Measurements from ENCODE around the gene COL28A1.

COL28A1 gene

GRCh38 chr7:7351156-7351555 is 184.5 kb downstream of the COL28A1 start:
- in situ Hi-C loops (cut with MboI; ENCODE audit: low sequenced_read_pairs), result no loop called here

DNA sequence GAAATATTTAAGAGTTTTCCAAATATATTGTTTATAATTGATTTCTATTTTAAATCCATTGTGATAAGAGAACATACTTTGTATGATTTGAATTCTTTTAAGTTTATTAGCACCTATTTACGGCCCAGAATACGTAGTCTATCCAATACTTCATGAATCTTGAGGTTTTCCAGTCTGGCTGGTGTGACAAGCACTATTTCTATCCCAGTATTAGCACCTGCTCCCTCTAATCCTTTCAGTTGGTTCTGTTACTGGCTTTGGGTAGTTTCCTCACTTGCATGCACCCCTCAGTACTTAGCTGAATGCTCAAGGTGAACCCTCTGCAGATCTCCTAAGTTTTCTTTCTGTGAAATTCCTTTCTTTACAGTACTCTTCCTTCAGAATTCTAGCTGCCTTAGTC is 186.5 kb downstream of the COL28A1 start:
- in situ Hi-C loops (cut with MboI; ENCODE audit: low sequenced_read_pairs), result no loop called here

- in situ Hi-C loops (cut with MboI; ENCODE audit: low sequenced_read_pairs), result no loop called here
Measured at GRCh38 chr7:7347045-7347444, 188.6 kb downstream of the COL28A1 start.

DNA sequence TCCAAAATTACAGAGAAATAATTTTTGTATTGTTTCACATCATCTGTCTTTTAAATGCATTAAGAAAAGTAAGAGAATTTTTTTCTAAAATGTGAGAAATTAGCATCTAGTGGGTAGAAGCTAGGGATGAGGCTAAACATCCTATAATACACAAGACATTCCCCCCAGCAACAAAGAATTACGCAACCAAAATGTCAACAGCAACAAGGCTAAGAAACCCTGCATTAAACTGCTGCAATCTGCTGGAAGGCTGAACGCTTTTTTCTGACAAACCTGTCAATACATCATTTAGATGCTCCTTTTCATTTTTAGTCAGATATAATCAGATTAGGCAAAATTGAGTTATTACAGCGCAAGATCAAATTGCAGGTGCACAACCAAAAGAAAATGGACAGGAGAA is 191.1 kb downstream of the COL28A1 start:
- in situ Hi-C loops (cut with MboI; ENCODE audit: low sequenced_read_pairs), result no loop called here

DNA sequence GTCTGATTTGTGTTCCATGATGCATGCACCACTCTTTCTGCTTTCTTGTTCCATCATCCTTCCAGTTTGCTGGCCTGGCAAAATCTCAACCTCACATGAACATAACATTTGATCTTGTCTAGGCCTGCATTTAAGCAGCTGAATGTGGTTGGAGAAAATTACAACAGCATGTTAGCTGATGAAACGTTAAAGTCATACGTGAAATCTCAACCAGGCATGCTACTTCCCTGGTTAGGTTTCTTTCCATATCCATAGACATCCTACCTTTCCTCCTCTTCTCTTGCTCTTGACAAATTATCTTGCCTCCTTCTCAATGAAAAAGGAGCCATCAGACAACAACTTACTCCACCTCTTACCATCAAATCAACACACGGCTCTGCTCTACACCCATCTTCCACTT is 199.8 kb downstream of the COL28A1 start:
- in situ Hi-C loops (cut with MboI; ENCODE audit: low sequenced_read_pairs), result no loop called here

GRCh38 chr7:7335215-7335614 is 200.5 kb downstream of the COL28A1 start:
- in situ Hi-C loops (cut with MboI; ENCODE audit: low sequenced_read_pairs), result no loop called here

- in situ Hi-C loops (cut with MboI; ENCODE audit: low sequenced_read_pairs), result no loop called here
Measured at GRCh38 chr7:7333610-7334009, 202.1 kb downstream of the COL28A1 start.

- in situ Hi-C loops (cut with MboI; ENCODE audit: low sequenced_read_pairs), result no loop called here
Measured at GRCh38 chr7:7331523-7331922, 204.2 kb downstream of the COL28A1 start.

- in situ Hi-C loops (cut with MboI; ENCODE audit: low sequenced_read_pairs), result no loop called here
Measured at GRCh38 chr7:7330997-7331396, 204.7 kb downstream of the COL28A1 start.

GRCh38 chr7:7329326-7329725 is 206.3 kb downstream of the COL28A1 start:
- in situ Hi-C loops (cut with MboI; ENCODE audit: low sequenced_read_pairs), result no loop called here

GRCh38 chr7:7327423-7327822 is 208.2 kb downstream of the COL28A1 start:
- in situ Hi-C loops (cut with MboI; ENCODE audit: low sequenced_read_pairs), result no loop called here

DNA sequence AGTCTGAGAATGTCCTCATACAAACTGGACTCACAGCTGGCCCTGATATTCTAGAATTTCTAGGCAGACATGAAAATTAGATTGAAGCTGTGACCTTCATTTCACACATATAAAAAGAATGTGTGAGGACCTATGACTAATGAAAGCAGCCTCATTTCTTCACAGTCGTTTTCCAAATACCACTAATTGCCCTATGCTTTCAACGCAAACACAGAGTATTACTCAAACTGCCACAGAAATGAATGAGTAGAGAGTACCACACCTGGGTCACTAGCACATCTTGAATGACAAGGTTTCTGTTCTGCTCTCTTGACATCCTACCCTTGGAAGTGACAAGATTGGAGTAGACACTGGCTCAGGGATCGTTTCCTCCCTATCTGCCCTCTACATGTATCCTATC is 211.0 kb downstream of the COL28A1 start:
- in situ Hi-C loops (cut with MboI; ENCODE audit: low sequenced_read_pairs), result no loop called here

DNA sequence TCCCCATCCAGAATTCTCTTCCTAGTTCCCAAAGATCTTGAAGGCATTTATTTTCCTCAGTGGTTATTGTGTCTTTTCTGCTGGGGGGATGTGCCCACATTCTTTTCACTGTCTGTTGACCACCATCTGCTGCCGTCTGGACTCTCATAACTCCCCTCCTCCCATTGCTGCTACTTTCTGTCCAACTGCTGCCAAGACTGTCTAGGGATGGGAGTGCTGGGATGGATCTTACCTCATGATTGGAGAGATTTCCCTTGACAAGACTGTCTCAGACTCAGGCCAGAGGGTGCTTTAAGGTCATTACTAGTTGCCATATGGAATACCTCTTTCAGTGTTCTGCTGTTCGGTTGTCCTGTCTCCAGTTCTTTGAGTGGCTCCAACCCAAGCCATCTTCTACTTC is 211.8 kb downstream of the COL28A1 start:
- in situ Hi-C loops (cut with MboI; ENCODE audit: low sequenced_read_pairs), result no loop called here

- in situ Hi-C loops (cut with MboI; ENCODE audit: low sequenced_read_pairs), result no loop called here
Measured at GRCh38 chr7:7323352-7323751, 212.3 kb downstream of the COL28A1 start.

GRCh38 chr7:7321681-7322080 is 214.0 kb downstream of the COL28A1 start:
- in situ Hi-C loops (cut with MboI; ENCODE audit: low sequenced_read_pairs), result no loop called here

GRCh38 chr7:7318601-7319000 is 217.1 kb downstream of the COL28A1 start:
- in situ Hi-C loops (cut with MboI; ENCODE audit: low sequenced_read_pairs), result no loop called here

DNA sequence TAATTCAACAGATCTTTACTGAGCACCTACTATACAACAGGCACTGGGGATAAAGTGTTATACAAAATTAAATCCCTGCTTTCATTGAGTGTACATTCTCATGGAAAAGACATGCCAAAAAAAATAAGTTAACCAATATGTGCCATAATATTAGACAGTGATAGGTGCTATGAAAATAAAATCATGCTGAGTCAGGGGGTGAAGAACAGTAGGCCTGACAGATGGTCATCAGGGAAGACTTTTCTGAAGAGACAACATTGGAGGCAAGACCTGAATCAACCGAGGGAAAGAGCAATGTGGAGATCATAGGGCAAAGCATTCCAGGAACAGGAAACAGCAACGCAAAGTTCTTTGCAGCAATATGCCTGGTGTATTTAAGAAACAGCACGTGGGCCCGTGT is 217.8 kb downstream of the COL28A1 start:
- in situ Hi-C loops (cut with MboI; ENCODE audit: low sequenced_read_pairs), result no loop called here

DNA sequence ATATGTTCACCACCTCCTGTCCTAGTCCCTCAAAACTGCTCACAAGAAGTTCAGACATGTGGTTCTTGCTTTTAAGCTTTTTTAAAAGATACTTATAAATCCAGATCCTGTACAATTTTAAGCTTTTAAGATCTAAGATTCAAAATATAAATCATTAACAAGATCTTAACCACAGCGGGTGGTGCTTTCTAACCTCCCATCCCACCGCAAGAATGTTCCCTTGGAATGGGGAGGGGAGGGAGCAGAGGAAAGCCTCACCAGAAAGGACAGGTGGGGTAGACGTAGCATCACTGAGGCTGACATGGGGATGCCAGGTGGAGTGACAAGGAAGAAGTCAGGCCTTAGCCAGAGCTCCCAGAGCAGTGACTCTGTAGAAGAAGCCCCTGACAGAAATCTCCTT is 219.8 kb downstream of the COL28A1 start:
- in situ Hi-C loops (cut with MboI; ENCODE audit: low sequenced_read_pairs), result no loop called here

DNA sequence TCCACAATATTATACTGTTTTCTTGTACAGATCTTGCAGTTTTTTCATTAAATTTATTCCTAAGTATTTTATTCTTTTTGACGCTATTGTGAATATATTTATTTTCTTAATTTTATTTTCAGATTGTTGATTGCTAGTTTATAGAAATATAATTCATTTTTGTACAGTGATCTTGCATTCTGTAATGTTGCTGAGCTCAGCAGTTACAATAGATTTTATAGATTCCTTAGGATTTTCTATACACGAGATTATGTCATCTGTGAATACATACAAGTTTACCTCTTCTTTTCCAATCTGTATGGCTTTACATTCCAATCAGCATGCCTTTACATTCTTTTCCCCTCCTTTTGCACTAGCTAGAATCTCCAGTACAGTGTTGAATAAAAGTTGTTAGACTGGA is 223.3 kb downstream of the COL28A1 start:
- in situ Hi-C loops (cut with MboI; ENCODE audit: low sequenced_read_pairs), result no loop called here

DNA sequence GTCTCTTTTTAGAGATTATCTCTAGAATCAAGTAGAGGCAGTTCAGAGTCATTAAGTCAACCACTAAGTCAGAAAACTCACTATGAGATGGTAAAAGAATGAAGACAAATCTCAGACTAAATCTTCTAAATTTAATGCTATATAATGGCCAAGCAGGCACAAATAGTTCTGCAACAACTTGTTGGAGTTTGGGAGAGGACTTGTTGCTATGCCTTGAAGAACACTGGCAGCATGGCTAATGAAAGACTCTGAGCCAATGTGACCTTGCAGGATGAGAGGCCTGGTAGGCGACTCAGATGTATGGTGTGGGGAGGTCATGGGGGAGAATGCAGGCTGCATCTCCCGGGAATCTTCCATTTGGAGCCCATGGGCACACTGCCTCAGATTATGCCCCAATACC is 224.7 kb downstream of the COL28A1 start:
- in situ Hi-C loops (cut with MboI; ENCODE audit: low sequenced_read_pairs), result no loop called here

GRCh38 chr7:7309203-7309602 is 226.5 kb downstream of the COL28A1 start:
- in situ Hi-C loops (cut with MboI; ENCODE audit: low sequenced_read_pairs), result no loop called here

All from HL-60/S4 treated with phorbol 12-myristate 13-acetate at 8.2 ng/mL for 4 days and 3 days (cell line).